Testis (tissue), 2 donors: Measurements from ENCODE around the gene PHOSPHO1.

ENCODE experiments used
- CTCF ChIP-seq, 3 experiments: fragments of 450-650 bp in 2 of 3; fragments of 200-600 bp in 1 of 3; sonication (generic) in 1 of 3; IDR thresholded peaks; one replicate each; pipeline ENCODE4 v1.5.1; 2016 to 2019; ENCODE audit warnings: antibody characterized with exemption in 3 of 3, mild to moderate bottlenecking in 2 of 3, moderate library complexity in 1 of 3
- POLR2A ChIP-seq: fragments of 450-650 bp; IDR thresholded peaks from one replicate; pipeline ENCODE4 v1.6.1; 2017; ENCODE audit warnings: antibody characterized with exemption, mild to moderate bottlenecking, moderate library complexity

- TF ChIP-seq CTCF (IDR thresholded peaks at IDR 0.05) (no peak), POLR2A (no peak)
These were observed 4.0 kb upstream of the PHOSPHO1 start for GRCh38 chr17:49234509-49235080.
